ENCODE results near the gene ZC3H7A. TPM values are rescaled to one million over a fixed set of nuclear protein-coding genes. Genes with fewer than 3 reads are reported as not detected.

The ZC3H7A gene
- total and polyA plus RNA-seq, 2 of the 8 experiments (the other 6 are each of a cell fraction or from before 2014, with no cell fraction given) = 32.0 to 55.9 TPM

GRCh38 chr16:11759997-11760396 lies 37.1 kb downstream of the ZC3H7A start:
- H2BK12ac ChIP-seq (ENCODE audit: low read depth, low read length) = no peak overlapping the region
- no peak overlapping the region for H3K9ac ChIP-seq (replicated peaks in 1 of 4; ENCODE audit: extremely low read depth in 1 of 4, low read depth in 3 of 4, low read length in 3 of 4)
- no peak overlapping the region for H2AFZ ChIP-seq (ENCODE audit: low read length)
- H3K79me1 ChIP-seq (ENCODE audit: low read depth, low read length) = no peaks in the 10 kb centered on the region
- no peak overlapping the region for H2BK20ac ChIP-seq (ENCODE audit: low read length)
- no peak for DNase-seq (ENCODE audit: low read depth in 1 of 2, low spot score in 2 of 2)
- H4K5ac ChIP-seq (ENCODE audit: insufficient read length, low read depth, low read length) = no peak overlapping the region
- TF ChIP-seq RNF2 (IDR thresholded peaks at IDR 0.05; ENCODE audit: borderline replicate concordance, low read depth, low read length, missing control alignments, poor library complexity, severe bottlenecking) (no peak), SIN3A (conservative IDR thresholded peaks at IDR 0.05 in 1 of 2, IDR thresholded peaks at IDR 0.05 in 1 of 2; ENCODE audit: low read depth in 1 of 2, low read length in 2 of 2) (no peak), JUND (IDR thresholded peaks at IDR 0.05; ENCODE audit: low read length) (no peak), KDM1A (IDR thresholded peaks at IDR 0.05; ENCODE audit: borderline replicate concordance, low read length) (no peak), E2F6 (IDR thresholded peaks at IDR 0.05) (no peak), SP2 (IDR thresholded peaks at IDR 0.05; ENCODE audit: low read length) (no peak), TAF1 (IDR thresholded peaks at IDR 0.05; ENCODE audit: low read depth, low read length) (no peak), MAFK (IDR thresholded peaks at IDR 0.05; ENCODE audit: low read depth, low read length) (no peak), TBP (IDR thresholded peaks at IDR 0.05; ENCODE audit: low read depth, low read length) (no peak), SP1 (IDR thresholded peaks at IDR 0.05; ENCODE audit: low read depth, low read length) (no peak)
- no peak overlapping the region for H3K4ac ChIP-seq (replicated peaks; ENCODE audit: insufficient read length, low read depth, low read length)
- H3K4me1 ChIP-seq (replicated peaks in 1 of 4; ENCODE audit: control insufficient read depth in 3 of 4, insufficient read depth in 4 of 4, low read length in 3 of 4) = no peaks in the 10 kb centered on the region
- H3K23ac ChIP-seq (ENCODE audit: insufficient read length) = no peak overlapping the region
- no peaks in the 10 kb centered on the region for H3K23me2 ChIP-seq (ENCODE audit: low read depth, low read length)
- no peak overlapping the region for H3K4me3 ChIP-seq (ENCODE audit: extremely low read depth in 1 of 4, insufficient read depth in 2 of 4, low read depth in 3 of 4, low read length in 4 of 4)
- WGBS, 2 experiments (ENCODE audit: extremely low coverage in 1 of 2, insufficient coverage in 1 of 2, insufficient read length in 1 of 2, insufficient replicate concordance in 2 of 2, low coverage in 1 of 2, low lambda C conversion rate in 2 of 2, missing lambda C conversion rate in 1 of 2) = 93% methylated on average over 4 of the region's 4 CpGs; no CpG with 5 or more reads in 1 of the 2 experiments
- no peak overlapping the region for H3K18ac ChIP-seq (ENCODE audit: extremely low read depth, low read length)
- H3K79me2 ChIP-seq (ENCODE audit: control insufficient read depth in 1 of 2, insufficient read depth in 2 of 2, low read length in 2 of 2) = no peaks in the 10 kb centered on the region
- no peaks in the 10 kb centered on the region for H3K9me3 ChIP-seq (ENCODE audit: insufficient read depth in 2 of 2, low read depth in 1 of 2, low read length in 1 of 2)
- ChIA-PET POLR2A (ENCODE audit: partially characterized antibody) (interaction anchor here (0.7 kb wide), 1 partner anchor 22 kb away, joined by 3 read pairs; no protein-coding TSS in a partner anchor), CTCF (ENCODE audit: partially characterized antibody) (interaction anchor here (1.2 kb wide), 1 partner anchor 24 kb away, joined by 3 read pairs; no protein-coding TSS in a partner anchor)
- H2AK5ac ChIP-seq (ENCODE audit: low read depth, low read length) = no peak overlapping the region
- H2BK120ac ChIP-seq (replicated peaks; ENCODE audit: low read depth, low read length) = no peak overlapping the region
- no peak overlapping the region for H3K56ac ChIP-seq (replicated peaks; ENCODE audit: insufficient read length, low read depth, low read length)
- H2BK15ac ChIP-seq (ENCODE audit: low read length) = no peak overlapping the region
- H4K8ac ChIP-seq (ENCODE audit: extremely low read depth, insufficient read depth, low read length) = no peak overlapping the region
- no peak overlapping the region for H2BK5ac ChIP-seq (ENCODE audit: low read depth, low read length)
- no peak overlapping the region for H3K4me2 ChIP-seq (ENCODE audit: insufficient read depth in 1 of 2, low read depth in 2 of 2, low read length in 2 of 2)
- H3K27me3 ChIP-seq (replicated peaks in 1 of 4; ENCODE audit: control insufficient read depth in 3 of 4, extremely low read depth in 1 of 4, insufficient read depth in 3 of 4, low read length in 3 of 4) = no peaks in the 10 kb centered on the region
- no peaks in the 10 kb centered on the region for H4K20me1 ChIP-seq (replicated peaks in 1 of 2; ENCODE audit: control insufficient read depth in 1 of 2, insufficient read depth in 2 of 2, low read length in 2 of 2)
- H3K36me3 ChIP-seq (ENCODE audit: control insufficient read depth in 2 of 4, insufficient read depth in 4 of 4, low read length in 3 of 4) = peaks cover 0 to 61% (median 41%) of the 10 kb centered on the region in 4 experiments; a peak in 7 of 8 replicates
- no peak overlapping the region for H3K27ac ChIP-seq (ENCODE audit: low read depth, low read length)
- H3K14ac ChIP-seq (ENCODE audit: insufficient read length) = no peak overlapping the region
- no peak for FAIRE-seq
- H4K91ac ChIP-seq (replicated peaks; ENCODE audit: insufficient read length, low read length) = no peak overlapping the region
